AG04449 (cell line): ENCODE results near the gene LCN15.

Source experiments
- CTCF ChIA-PET: fragments of 350-600 bp; formaldehyde crosslinking; extraction: SDS; loops from one replicate; lab custom pipeline; 2021; ENCODE audit warnings: antibody characterized with exemption; lab: Yijun Ruan, JAX
- POLR2A ChIA-PET: fragments of 400-600, 350-600 bp; formaldehyde crosslinking; extraction: SDS; loops from one replicate; lab custom pipeline; 2020; ENCODE audit warnings: antibody characterized with exemption, inconsistent platforms; lab: Yijun Ruan, JAX
- DNase-seq: peaks from one replicate; pipeline ENCODE4 v3.0.0-alpha.2; 2010; ENCODE audit warnings: low read depth, low spot score
- H3K4me3 ChIP-seq: 2 replicates; pipeline ENCODE4 v1.5.1; 2011; ENCODE audit warnings: low read depth, mild to moderate bottlenecking, control low read depth, low read length
- CTCF ChIP-seq: IDR thresholded peaks from one replicate; pipeline ENCODE4 v1.5.1; 2011; ENCODE audit warnings: mild to moderate bottlenecking, moderate library complexity, low read length, control low read depth, inconsistent platforms; ENCODE audit not compliant: insufficient read depth; ENCODE audit errors: missing control alignments

LCN15 gene

GRCh38 chr9:136735812-136736480 is 28.4 kb downstream of the LCN15 start:
- CTCF ChIA-PET: no interaction called here
- no peak for DNase-seq
- H3K4me3 ChIP-seq: no peak overlapping the region
- no peak for TF ChIP-seq CTCF
- POLR2A ChIA-PET: no interaction called here

- no peak overlapping the region for H3K4me3 ChIP-seq
- ChIA-PET POLR2A (no interaction called here), CTCF (no interaction called here)
- no peak for DNase-seq
- TF ChIP-seq CTCF: no peak
Measured at GRCh38 chr9:136734837-136735496, 29.4 kb downstream of the LCN15 start.

- H3K4me3 ChIP-seq: no peak overlapping the region
- DNase-seq: no peak
- CTCF ChIA-PET: interaction anchor here (1.1 kb wide), 1 partner anchor 28 kb away, joined by 4 read pairs; no protein-coding TSS in a partner anchor
- POLR2A ChIA-PET: no interaction called here
- no peak for TF ChIP-seq CTCF
Measured at GRCh38 chr9:136733611-136734010, 30.7 kb downstream of the LCN15 start.

- TF ChIP-seq CTCF: no peak
- DNase-seq: no peak
- H3K4me3 ChIP-seq: no peak overlapping the region
- ChIA-PET POLR2A (no interaction called here), CTCF (no interaction called here)
Measured at GRCh38 chr9:136732444-136733178, 31.7 kb downstream of the LCN15 start.

GRCh38 chr9:136729926-136730325 is 34.4 kb downstream of the LCN15 start:
- TF ChIP-seq CTCF: no peak
- ChIA-PET POLR2A (no interaction called here), CTCF (interaction anchor here (0.7 to 4.1 kb wide), 10 partner anchors 15 to 242 kb away, joined by 3 to 27 read pairs (median 4); partner anchors contain the start of gene LCN8)
- no peak for DNase-seq
- no peak overlapping the region for H3K4me3 ChIP-seq
